Kidney (tissue), 14 donors: ENCODE data around the gene INCENP. TPM values are rescaled to one million over a fixed set of nuclear protein-coding genes. Genes with fewer than 3 reads are reported as not detected.

Source experiments
- DNase-seq, 5 donors: peaks; one replicate each; pipeline ENCODE4 v3.0.0-alpha.2; 2013 to 2020
- FAIRE-seq: peaks from 2 replicates; lab custom pipeline; 2012; peaks lifted over from hg19 to GRCh38; lab: Jason Lieb, UNC
- H3K27ac ChIP-seq, 2 donors: one replicate each; pipeline ENCODE4 v1.7.0; 2013; ENCODE audit warnings: low read depth in 2 of 2, low read length in 2 of 2, inconsistent platforms in 1 of 2
- H3K27me3 ChIP-seq: one replicate; pipeline ENCODE4 v1.7.1; 2013; ENCODE audit warnings: low read length, inconsistent platforms; ENCODE audit not compliant: control insufficient read depth, insufficient read depth
- H3K36me3 ChIP-seq, 3 donors: one replicate each; pipeline versions ENCODE4 v1.7.0 to v1.7.1; 2013; ENCODE audit warnings: low read length in 3 of 3, control low read depth in 1 of 3, inconsistent platforms in 1 of 3; ENCODE audit not compliant: insufficient read depth in 3 of 3, control insufficient read depth in 2 of 3
- H3K4me1 ChIP-seq, 3 donors: one replicate each; pipeline versions ENCODE4 v1.7.0 to v1.7.1; 2013; ENCODE audit warnings: low read length in 3 of 3, inconsistent platforms in 1 of 3, low read depth in 1 of 3; ENCODE audit not compliant: control insufficient read depth in 2 of 3, insufficient read depth in 2 of 3
- H3K4me3 ChIP-seq, 3 donors: one replicate each; pipeline versions ENCODE4 v1.7.0 to v1.8.1; 2013; ENCODE audit warnings: low read length in 3 of 3, control low read depth in 1 of 3, inconsistent platforms in 1 of 3
- H3K9ac ChIP-seq, 3 donors: one replicate each; pipeline versions ENCODE4 v1.7.0 to v1.7.1; 2013; ENCODE audit warnings: low read length in 3 of 3, control low read depth in 1 of 3, inconsistent platforms in 1 of 3
- H3K9me3 ChIP-seq, 3 donors: one replicate each; pipeline versions ENCODE4 v1.7.0 to v1.7.1; 2013; ENCODE audit warnings: low read length in 3 of 3, control low read depth in 1 of 3, inconsistent platforms in 1 of 3; ENCODE audit not compliant: control insufficient read depth in 2 of 3, insufficient read depth in 1 of 3
- CTCF ChIP-seq: IDR thresholded peaks from 3 replicates; pipeline ENCODE4 v1.5.1; 2012; ENCODE audit warnings: mild to moderate bottlenecking, moderate library complexity, borderline replicate concordance; ENCODE audit not compliant: insufficient read depth; ENCODE audit errors: extremely low read depth
- intact Hi-C: fragments of 100-400 bp; cut with DNase I; formaldehyde crosslinking; loops from one replicate; pipeline ENCODE4 v1.11.1; 2022
- polyA plus RNA-seq: library from polyadenylated mRNA; stranded (reverse); fragments of 350-450 nt; fragmentation: Illumina TruSeq; extraction: RNeasy Lipid Tissue Mini Kit (QIAGEN cat#74804); gene quantifications from one replicate; pipeline ENCODE4 v1.2.3, GENCODE V29; 2014; ENCODE audit warnings: low read depth, low replicate concordance; ENCODE audit not compliant: insufficient read depth
- total RNA-seq: library from RNA; stranded (reverse); fragmentation: NEBNext Ultra II Directional; extraction: Animal tissue kit (Norgen Biotek cat#: 25700); gene quantifications from one replicate; pipeline ENCODE4 v1.2.1, GENCODE V29; 2021
- donor health status: control.
- donor health status: control.
- donor health status: control.
- donor health status: control.
- donor health status: control.
- donor health status: DM: yes; HTN: yes; CAD: no.
- donor health status: Normal renal cell carcinoma (clear cell type).

The INCENP gene
- total and polyA plus RNA-seq, 2 donors from 2014 or later, result 2.9 to 17.5 TPM

- no peak for TF ChIP-seq CTCF
- Histone ChIP-seq H3K9ac (no peak overlapping the region), H3K36me3 (peaks cover 0 to 12% (median 8%) of the 10 kb centered on the region in 3 donors), H3K4me3 (no peak overlapping the region), H3K9me3 (no peaks in the 10 kb centered on the region), H3K4me1 (no peaks in the 10 kb centered on the region), H3K27me3 (no peaks in the 10 kb centered on the region), H3K27ac (no peak overlapping the region)
- no peak for FAIRE-seq
- intact Hi-C loops, result no loop called here
- peak in 1 of 5 donors; percentile 1 for DNase-seq
These were observed 18.2 kb downstream of the INCENP start for GRCh38 chr11:62142043-62142375.

GRCh38 chr11:62142921-62143320 is 19.1 kb downstream of the INCENP start:
- Histone ChIP-seq H3K27me3 (no peaks in the 10 kb centered on the region), H3K9me3 (no peaks in the 10 kb centered on the region), H3K4me1 (no peaks in the 10 kb centered on the region), H3K36me3 (peaks cover 0 to 15% (median 13%) of the 10 kb centered on the region in 3 donors), H3K9ac (no peak overlapping the region), H3K4me3 (no peak overlapping the region), H3K27ac (no peak overlapping the region)
- no peak for TF ChIP-seq CTCF
- intact Hi-C loops, result no loop called here
- FAIRE-seq (no peak), DNase-seq (peak in 2 of 5 donors; percentile 3 to 16)

GRCh38 chr11:62143727-62144126 is 19.9 kb downstream of the INCENP start:
- no peaks in the 10 kb centered on the region for H3K9me3 ChIP-seq
- no peaks in the 10 kb centered on the region for H3K4me1 ChIP-seq
- no peak for TF ChIP-seq CTCF
- no peak overlapping the region for H3K9ac ChIP-seq
- no peak overlapping the region for H3K27ac ChIP-seq
- no peak overlapping the region for H3K4me3 ChIP-seq
- FAIRE-seq (no peak), DNase-seq (peak in 2 of 5 donors; percentile 3 to 19)
- intact Hi-C loops, result no loop called here
- no peaks in the 10 kb centered on the region for H3K27me3 ChIP-seq
- H3K36me3 ChIP-seq, result peaks cover 0 to 15% (median 13%) of the 10 kb centered on the region in 3 donors

GRCh38 chr11:62144641-62145255 is 20.9 kb downstream of the INCENP start:
- peaks cover 2 to 11% (median 9%) of the 10 kb centered on the region in 3 donors for H3K36me3 ChIP-seq

More at GRCh38 chr11:62144641-62145255, 20.9 kb downstream of the INCENP start:
- DNase-seq (peak in 2 of 5 donors; percentile 4 to 16), FAIRE-seq (no peak)
- intact Hi-C loops, result no loop called here
- no peaks in the 10 kb centered on the region for H3K27me3 ChIP-seq
- H3K27ac ChIP-seq, result no peak overlapping the region
- H3K4me1 ChIP-seq, result no peaks in the 10 kb centered on the region
- no peaks in the 10 kb centered on the region for H3K9me3 ChIP-seq
- H3K9ac ChIP-seq, result no peak overlapping the region
- H3K4me3 ChIP-seq, result no peak overlapping the region
- no peak for TF ChIP-seq CTCF
